Neuronal stem cell (in vitro differentiated cells): ENCODE measurements around the gene DEFB123.

Source experiments
- DNase-seq: peaks from one replicate; pipeline ENCODE4 v3.0.0-alpha.2; 2013; ENCODE audit warnings: low spot score
- H2AFZ ChIP-seq: one replicate; pipeline ENCODE4 v1.6.1; 2013; ENCODE audit warnings: mild to moderate bottlenecking, low read length, inconsistent platforms
- H2AK5ac ChIP-seq: 2 replicates; pipeline ENCODE4 v1.6.1; 2013; ENCODE audit warnings: low read depth, mild to moderate bottlenecking, inconsistent platforms, low read length, moderate library complexity, mixed read lengths
- H2BK120ac ChIP-seq: 2 replicates; pipeline ENCODE4 v1.6.1; 2013; ENCODE audit warnings: low read depth, mild to moderate bottlenecking, inconsistent platforms, low read length, moderate library complexity, mixed read lengths
- H2BK12ac ChIP-seq: one replicate; pipeline ENCODE4 v1.6.1; 2013; ENCODE audit warnings: low read length, inconsistent platforms
- H2BK15ac ChIP-seq: 2 replicates; pipeline ENCODE4 v1.6.1; 2013; ENCODE audit warnings: mild to moderate bottlenecking, low read length, inconsistent platforms, mixed read lengths
- H2BK5ac ChIP-seq: one replicate; pipeline ENCODE4 v1.6.1; 2013; ENCODE audit warnings: inconsistent platforms, mild to moderate bottlenecking, low read length, moderate library complexity
- H3K14ac ChIP-seq: one replicate; pipeline ENCODE4 v1.6.1; 2013; ENCODE audit warnings: low read length, inconsistent platforms
- H3K18ac ChIP-seq: 2 replicates; pipeline ENCODE4 v1.6.1; 2013; ENCODE audit warnings: low read length, inconsistent platforms
- H3K23ac ChIP-seq: 2 replicates; pipeline ENCODE4 v1.6.1; 2013; ENCODE audit warnings: low read depth, mild to moderate bottlenecking, mixed read lengths, low read length, inconsistent platforms; ENCODE audit not compliant: poor library complexity
- H3K27ac ChIP-seq: replicated peaks from 3 replicates; pipeline ENCODE4 v1.5.1; 2013; ENCODE audit warnings: low read length, inconsistent platforms
- H3K27me3 ChIP-seq, 3 experiments: 2 replicates each; pipeline ENCODE4 v1.6.1; 2013; ENCODE audit warnings: low read length in 3 of 3, mild to moderate bottlenecking in 2 of 3, inconsistent platforms in 1 of 3, low read depth in 1 of 3, mixed read lengths in 1 of 3, moderate library complexity in 1 of 3; ENCODE audit not compliant: control insufficient read depth in 3 of 3, insufficient read depth in 3 of 3
- H3K36me3 ChIP-seq, 2 donors: replicated peaks in 1 of 2; 2 replicates each; pipeline ENCODE4 v1.6.1; 2013; ENCODE audit warnings: low read length in 2 of 2; ENCODE audit not compliant: control insufficient read depth in 2 of 2, insufficient read depth in 2 of 2
- H3K4ac ChIP-seq: 2 replicates; pipeline ENCODE4 v1.6.1; 2013; ENCODE audit warnings: inconsistent platforms, mild to moderate bottlenecking, low read length, moderate library complexity
- H3K4me1 ChIP-seq, 2 donors: 1 replicate in 1 of 2; 2 replicates in 1 of 2; pipeline ENCODE4 v1.6.1; 2013; ENCODE audit warnings: low read length in 2 of 2, low read depth in 1 of 2; ENCODE audit not compliant: control insufficient read depth in 2 of 2, insufficient read depth in 1 of 2
- H3K4me2 ChIP-seq: one replicate; pipeline ENCODE4 v1.6.1; 2013; ENCODE audit warnings: mild to moderate bottlenecking, low read length, inconsistent platforms; ENCODE audit not compliant: insufficient read depth, poor library complexity, severe bottlenecking
- H3K4me3 ChIP-seq, 2 donors: 2 replicates each; pipeline ENCODE4 v1.5.1; 2013; ENCODE audit warnings: low read length in 2 of 2, mild to moderate bottlenecking in 2 of 2, inconsistent platforms in 1 of 2, moderate library complexity in 1 of 2
- H3K79me1 ChIP-seq: one replicate; pipeline ENCODE4 v1.6.1; 2013; ENCODE audit warnings: low read depth, mild to moderate bottlenecking, inconsistent platforms, low read length, moderate library complexity
- H3K9ac ChIP-seq: one replicate; pipeline ENCODE4 v1.6.1; 2013; ENCODE audit warnings: mild to moderate bottlenecking, low read depth, low read length, inconsistent platforms; ENCODE audit not compliant: poor library complexity
- H3K9me3 ChIP-seq, 2 donors: replicated peaks in 1 of 2; 2 replicates each; pipeline versions ENCODE3 to v1.6.1; 2013; ENCODE audit warnings: low read length in 2 of 2, mild to moderate bottlenecking in 2 of 2, inconsistent platforms in 1 of 2, low read depth in 1 of 2, mixed read lengths in 1 of 2, moderate library complexity in 1 of 2; ENCODE audit not compliant: control insufficient read depth in 2 of 2, insufficient read depth in 1 of 2
- H4K8ac ChIP-seq: one replicate; pipeline ENCODE4 v1.6.1; 2013; ENCODE audit warnings: low read depth, mild to moderate bottlenecking, inconsistent platforms, low read length, moderate library complexity
- H4K91ac ChIP-seq: one replicate; pipeline ENCODE4 v1.6.1; 2013; ENCODE audit warnings: low read length, low read depth, mild to moderate bottlenecking, inconsistent platforms; ENCODE audit not compliant: poor library complexity
- WGBS, 2 donors: extraction: QIAGEN DNeasy Blood & Tissue Kit; methylation state at CpG; one replicate each; pipeline ENCODE4 v1.1.7; 2013; ENCODE audit warnings: missing lambda C conversion rate in 2 of 2, mixed read lengths in 1 of 2; ENCODE audit not compliant: insufficient read length in 2 of 2, insufficient replicate concordance in 1 of 2; ENCODE audit errors: extremely low coverage in 2 of 2; 5-methylcytosine and 5-hydroxymethylcytosine counted together

The DEFB123 gene

GRCh38 chr20:31489152-31489551 lies 48.7 kb downstream of the DEFB123 start:
- no peaks in the 10 kb centered on the region for H3K4me1 ChIP-seq
- no peak overlapping the region for H3K4me3 ChIP-seq
- peaks cover 0 to 17% of the 10 kb centered on the region in 2 donors for H3K9me3 ChIP-seq
- no peak overlapping the region for H3K4me2 ChIP-seq
- no peak overlapping the region for H4K91ac ChIP-seq
- H3K9ac ChIP-seq, result no peak overlapping the region
- no peak overlapping the region for H2BK120ac ChIP-seq
- H2BK5ac ChIP-seq, result no peak overlapping the region
- H2BK15ac ChIP-seq, result no peak overlapping the region
- peaks cover 0 to 29% (median 0%) of the 10 kb centered on the region in 3 experiments for H3K27me3 ChIP-seq
- H3K79me1 ChIP-seq, result no peaks in the 10 kb centered on the region
- H3K27ac ChIP-seq, result no peak overlapping the region
- H2BK12ac ChIP-seq, result no peak overlapping the region
- H3K18ac ChIP-seq, result no peak overlapping the region
- H3K23ac ChIP-seq, result no peak overlapping the region
- no peaks in the 10 kb centered on the region for H3K36me3 ChIP-seq
- no CpG with 5 or more reads among the region's 3 CpGs for WGBS, 2 donors
- H3K4ac ChIP-seq, result no peak overlapping the region
- H3K14ac ChIP-seq, result no peak overlapping the region
- no peak overlapping the region for H2AK5ac ChIP-seq
- H2AFZ ChIP-seq, result no peak overlapping the region
- no peak for DNase-seq
- no peak overlapping the region for H4K8ac ChIP-seq

GRCh38 chr20:31490752-31491151 lies 50.3 kb downstream of the DEFB123 start:
- Histone ChIP-seq H3K9me3 (peaks cover 0 to 10% of the 10 kb centered on the region in 2 donors), H3K18ac (no peak overlapping the region), H3K27ac (no peak overlapping the region), H3K4me2 (no peak overlapping the region), H3K4me1 (no peaks in the 10 kb centered on the region), H3K79me1 (no peaks in the 10 kb centered on the region), H3K4ac (no peak overlapping the region), H3K9ac (no peak overlapping the region), H3K27me3 (peaks cover 0 to 22% (median 0%) of the 10 kb centered on the region in 3 experiments), H2BK5ac (no peak overlapping the region), H2AK5ac (no peak overlapping the region), H3K36me3 (no peaks in the 10 kb centered on the region), H2AFZ (no peak overlapping the region), H2BK12ac (no peak overlapping the region), H4K8ac (no peak overlapping the region), H2BK15ac (no peak overlapping the region), H2BK120ac (no peak overlapping the region), H3K23ac (no peak overlapping the region), H3K14ac (no peak overlapping the region), H4K91ac (no peak overlapping the region), H3K4me3 (no peak overlapping the region)
- WGBS, 2 donors, result no CpG with 5 or more reads among the region's 3 CpGs
- no peak for DNase-seq

GRCh38 chr20:31494131-31494530 lies 53.7 kb downstream of the DEFB123 start:
- Histone ChIP-seq H2BK15ac (no peak overlapping the region), H3K79me1 (no peaks in the 10 kb centered on the region), H2AFZ (no peak overlapping the region), H3K27me3 (peaks cover 0 to 11% (median 0%) of the 10 kb centered on the region in 3 experiments), H3K4me2 (no peak overlapping the region), H3K9me3 (peaks cover 0 to 10% of the 10 kb centered on the region in 2 donors), H3K18ac (no peak overlapping the region), H2BK120ac (no peak overlapping the region), H3K4me3 (no peak overlapping the region), H3K4me1 (no peaks in the 10 kb centered on the region), H2BK12ac (no peak overlapping the region), H3K14ac (no peak overlapping the region), H4K91ac (no peak overlapping the region), H2BK5ac (no peak overlapping the region), H3K4ac (no peak overlapping the region), H4K8ac (no peak overlapping the region), H3K36me3 (no peaks in the 10 kb centered on the region), H3K9ac (no peak overlapping the region), H3K23ac (no peak overlapping the region), H2AK5ac (no peak overlapping the region), H3K27ac (no peak overlapping the region)
- WGBS, 2 donors, result no CpG with 5 or more reads among the region's 2 CpGs
- DNase-seq, result no peak

GRCh38 chr20:31496761-31497295 lies 56.4 kb downstream of the DEFB123 start:
- Histone ChIP-seq H3K23ac (no peak overlapping the region), H2AK5ac (no peak overlapping the region), H3K27ac (no peak overlapping the region), H4K91ac (no peak overlapping the region), H2BK5ac (no peak overlapping the region), H3K9ac (no peak overlapping the region), H3K4me3 (no peak overlapping the region), H3K4me1 (no peaks in the 10 kb centered on the region), H3K4me2 (no peak overlapping the region), H2AFZ (peak overlapping the region; percentile 49), H3K27me3 (peaks cover 0 to 15% (median 0%) of the 10 kb centered on the region in 3 experiments), H3K14ac (no peak overlapping the region), H2BK12ac (no peak overlapping the region), H4K8ac (no peak overlapping the region), H3K9me3 (peaks cover 0 to 12% of the 10 kb centered on the region in 2 donors), H3K18ac (no peak overlapping the region), H3K36me3 (no peaks in the 10 kb centered on the region), H3K79me1 (no peaks in the 10 kb centered on the region), H2BK15ac (no peak overlapping the region), H3K4ac (no peak overlapping the region), H2BK120ac (no peak overlapping the region)
- no peak for DNase-seq
- WGBS, 2 donors, result no CpG with 5 or more reads among the region's 15 CpGs
